ENCODE data around the gene RAB29. TPM values are rescaled to one million over a fixed set of nuclear protein-coding genes. Genes with fewer than 3 reads are reported as not detected.

The RAB29 gene
- total RNA-seq, 1 donor from 2014 or later = 30.1 TPM

- no peak for DNase-seq (ENCODE audit: low spot score)
Observed at GRCh38 chr1:205764578-205764977, 10.7 kb downstream of the RAB29 start.

GRCh38 chr1:205763980-205764379 is 11.3 kb downstream of the RAB29 start:
- DNase-seq (ENCODE audit: low spot score) = no peak

GRCh38 chr1:205760606-205761005 is 14.7 kb downstream of the RAB29 start:
- DNase-seq (ENCODE audit: low spot score) = no peak

- DNase-seq (ENCODE audit: low spot score) = no peak
Observed at GRCh38 chr1:205756552-205756951, 18.7 kb downstream of the RAB29 start.

GRCh38 chr1:205754857-205755256 is 20.4 kb downstream of the RAB29 start:
- no peak for DNase-seq (ENCODE audit: low spot score)

- no peak for DNase-seq (ENCODE audit: low spot score)
Observed at GRCh38 chr1:205751036-205751651, 24.1 kb downstream of the RAB29 start.

GRCh38 chr1:205750138-205751035 is 24.9 kb downstream of the RAB29 start, which contains the start of gene NUCKS1:
Gene NUCKS1, minus strand, starts transcription at chr1:205750182. Its CDS starts 209 bp downstream, at chr1:205749973.
- DNase-seq (ENCODE audit: low spot score) = peak; percentile 99

GRCh38 chr1:205749234-205750137 is 25.8 kb downstream of the RAB29 start:
- DNase-seq (ENCODE audit: low spot score) = peak; percentile 95

GRCh38 chr1:205748403-205749233 is 26.7 kb downstream of the RAB29 start:
- peak; percentile 22 for DNase-seq (ENCODE audit: low spot score)

GRCh38 chr1:205746757-205747412 is 28.4 kb downstream of the RAB29 start:
- no peak for DNase-seq (ENCODE audit: low spot score)

- no peak for DNase-seq (ENCODE audit: low spot score)
Observed at GRCh38 chr1:205744403-205744802, 30.9 kb downstream of the RAB29 start.

GRCh38 chr1:205743977-205744376 is 31.3 kb downstream of the RAB29 start:
- no peak for DNase-seq (ENCODE audit: low spot score)

- no peak for DNase-seq (ENCODE audit: low spot score)
Observed at GRCh38 chr1:205741681-205742080, 33.6 kb downstream of the RAB29 start.

- no peak for DNase-seq (ENCODE audit: low spot score)
Observed at GRCh38 chr1:205739348-205740160, 35.7 kb downstream of the RAB29 start.

GRCh38 chr1:205735218-205735617 is 40.1 kb downstream of the RAB29 start:
- DNase-seq (ENCODE audit: low spot score) = no peak

- DNase-seq (ENCODE audit: low spot score) = no peak
Observed at GRCh38 chr1:205733438-205734175, 41.7 kb downstream of the RAB29 start.

GRCh38 chr1:205729945-205730610 is 45.2 kb downstream of the RAB29 start:
- DNase-seq (ENCODE audit: low spot score) = no peak

GRCh38 chr1:205726619-205727125 is 48.6 kb downstream of the RAB29 start:
- DNase-seq (ENCODE audit: low spot score) = no peak

All from mucosa of gallbladder (tissue), 1 donor.